H7 (cell line): Measurements from ENCODE around the gene ATP1A3. TPM values are rescaled to one million over a fixed set of nuclear protein-coding genes. Genes with fewer than 3 reads are reported as not detected.

ENCODE experiments used
- DNase-seq: peaks from one replicate; pipeline ENCODE4 v3.0.0; 2012
- H3K27me3 ChIP-seq: 2 replicates; pipeline ENCODE4 v1.6.0; 2011; ENCODE audit warnings: mild to moderate bottlenecking, low read length; ENCODE audit not compliant: control insufficient read depth, insufficient read depth
- H3K36me3 ChIP-seq: replicated peaks from 2 replicates; pipeline ENCODE4 v1.5.1; 2011; ENCODE audit warnings: low read length; ENCODE audit not compliant: control insufficient read depth, insufficient read depth
- H3K4me3 ChIP-seq: 2 replicates; pipeline ENCODE4 v1.5.1; 2011; ENCODE audit warnings: low read depth, mild to moderate bottlenecking, control low read depth, low read length, moderate library complexity; ENCODE audit not compliant: insufficient read depth
- total RNA-seq: library from RNA; depleted of rRNA; stranded (reverse); fragments of >200 nt; shearing (Covaris generic); gene quantifications from 2 replicates; pipeline ENCODE4 v1.2.3, GENCODE V29; 2014; rRNA removed

Gene ATP1A3
- total RNA-seq, 1 experiment from 2014 or later = 9.9 TPM

DNA sequence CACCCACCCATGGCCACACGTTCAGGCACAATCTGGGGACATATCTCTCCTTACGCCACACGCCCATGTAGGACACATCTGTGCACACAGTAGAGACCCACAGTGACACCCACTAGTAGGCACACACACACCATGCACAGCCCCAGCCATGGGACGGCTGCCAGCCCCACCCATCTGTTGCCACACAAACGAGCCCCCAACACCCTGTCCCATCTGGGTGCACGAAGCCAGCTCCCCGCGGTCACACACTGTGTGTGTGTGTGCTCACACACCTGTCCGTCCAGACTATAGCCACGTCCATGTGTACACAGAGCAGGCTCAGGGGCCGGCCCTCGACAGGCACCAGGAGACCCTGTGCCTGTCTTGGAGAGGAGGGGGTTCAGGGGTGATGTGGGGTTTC lies 76.4 kb downstream of the ATP1A3 start:
- Histone ChIP-seq H3K36me3 (no peaks in the 10 kb centered on the region), H3K4me3 (no peak overlapping the region), H3K27me3 (peaks cover 87% of the 10 kb centered on the region)
- DNase-seq = no peak

Other genes starting within 250 kb of the ATP1A3 start
- gene CEACAM6, start 238.7 kb downstream of the ATP1A3 start, total RNA-seq = not detected in 2 replicates
- not detected in 2 replicates for gene CEACAM3, start 197.6 kb downstream of the ATP1A3 start, total RNA-seq
- not detected in 2 replicates for gene LYPD4, start 149.5 kb downstream of the ATP1A3 start, total RNA-seq
- not detected in 2 replicates for gene DMRTC2, start 149.2 kb downstream of the ATP1A3 start, total RNA-seq
- gene RPS19, start 134.0 kb downstream of the ATP1A3 start, total RNA-seq = 2,022 and 3,019 TPM in 2 replicates
- 0.55 TPM in 1 of 2 replicates, not detected in the other for gene CD79A, start 117.0 kb downstream of the ATP1A3 start, total RNA-seq
- 34.3 and 40.7 TPM in 2 replicates for gene ARHGEF1, start 111.0 kb downstream of the ATP1A3 start, total RNA-seq
- 0.15 TPM in 1 of 2 replicates, not detected in the other for gene ERFL, start 65.8 kb downstream of the ATP1A3 start, total RNA-seq
- 140 and 163 TPM in 2 replicates for gene RABAC1, start 34.9 kb downstream of the ATP1A3 start, total RNA-seq
- 15.7 and 16.4 TPM in 2 replicates for gene GRIK5, start 76.0 kb upstream of the ATP1A3 start, total RNA-seq
- gene ZNF574, start 81.9 kb upstream of the ATP1A3 start, total RNA-seq = 44.0 and 45.4 TPM in 2 replicates
- 0.90 and 2.4 TPM in 2 replicates for gene POU2F2, start 138.2 kb upstream of the ATP1A3 start, total RNA-seq
- gene DEDD2, start 223.4 kb upstream of the ATP1A3 start, total RNA-seq = 58.0 and 63.6 TPM in 2 replicates
- 14.6 and 16.1 TPM in 2 replicates for gene ZNF526, start 226.1 kb upstream of the ATP1A3 start, total RNA-seq
- gene GSK3A, start 248.4 kb upstream of the ATP1A3 start, total RNA-seq = 29.1 and 40.4 TPM in 2 replicates